Glomerular visceral epithelial cell (primary cell): ENCODE measurements around the gene KCMF1.
"Not testable (repeated sequence)": the region's sequence is repeated elsewhere in the genome, so short reads cannot be mapped to it uniquely, and the experiment has no call there.

Experiments used
- DNase-seq: peaks from one replicate; pipeline ENCODE4 v3.0.0-alpha.2; 2016; ENCODE audit errors: extremely low spot score

KCMF1 gene

GRCh38 chr2:84970868-84971509, at the start of gene KCMF1:
TSS of gene KCMF1 (plus strand) at chr2:84971161. CDS start at chr2:84971452, 291 bp downstream.
- peak; percentile 87 for DNase-seq

DNA sequence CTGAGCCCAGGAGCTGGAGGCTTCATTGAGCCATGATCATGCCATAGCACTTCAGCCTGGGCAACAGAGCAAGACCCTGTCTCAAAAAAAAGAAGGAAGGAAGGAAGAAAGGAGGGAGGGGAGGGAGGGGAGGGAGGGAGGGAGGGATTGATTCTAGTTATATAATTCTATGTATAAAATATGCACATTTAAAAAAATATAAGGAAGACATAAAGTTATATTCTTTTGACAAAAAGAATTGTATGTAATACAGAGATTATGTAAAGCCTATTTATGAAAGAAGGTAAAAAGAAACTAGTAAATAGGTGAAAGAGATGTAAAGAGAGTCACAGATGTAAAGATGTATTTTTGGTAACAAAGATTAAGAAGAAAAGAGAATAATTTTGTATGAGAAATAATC, 48.0 kb upstream of the KCMF1 start:
- DNase-seq, result no peak

DNA sequence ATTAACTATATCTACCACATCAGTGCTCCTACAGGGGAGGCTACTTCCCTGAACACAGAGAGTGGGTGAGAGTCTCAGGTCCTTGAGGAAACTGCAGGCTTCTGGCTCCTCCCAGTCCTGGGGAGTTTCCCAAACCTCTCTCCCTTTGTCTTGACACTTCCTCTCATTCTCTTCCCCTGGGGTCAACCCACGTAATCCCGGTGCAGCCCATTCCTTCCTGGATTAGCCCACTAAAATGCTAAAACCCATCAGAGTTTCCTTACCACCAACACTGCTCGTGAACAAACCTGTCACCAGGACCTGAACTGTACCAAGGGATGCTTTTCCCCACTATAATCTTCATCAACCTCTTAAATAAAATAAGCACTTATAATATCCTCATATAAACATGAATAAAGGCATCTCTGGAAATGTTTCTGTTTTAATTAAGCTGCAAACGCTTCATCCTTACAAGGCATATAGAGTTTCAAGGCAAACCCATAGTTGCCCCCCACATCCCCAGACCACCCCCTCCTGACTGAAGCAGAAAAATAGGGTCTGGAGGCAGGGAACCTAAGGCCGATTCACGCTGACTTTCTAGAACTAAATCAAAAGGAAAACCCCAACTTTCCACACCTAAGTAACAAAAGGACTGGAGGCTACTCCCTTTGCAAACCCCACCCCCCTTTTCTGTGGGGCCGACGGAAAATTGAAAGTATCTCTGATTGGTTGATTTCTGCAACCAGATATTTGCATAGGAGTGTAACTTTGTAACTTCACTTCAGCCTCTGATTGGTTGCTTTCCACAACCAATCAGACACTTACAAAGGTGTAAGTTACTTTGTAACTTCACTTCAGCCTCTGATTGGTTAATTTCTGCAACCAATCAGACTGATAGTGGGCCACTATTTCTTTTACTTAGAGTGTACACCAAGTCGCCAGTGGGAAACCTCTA, 46.5 kb upstream of the KCMF1 start:
- DNase-seq, result peak; percentile 35

DNA sequence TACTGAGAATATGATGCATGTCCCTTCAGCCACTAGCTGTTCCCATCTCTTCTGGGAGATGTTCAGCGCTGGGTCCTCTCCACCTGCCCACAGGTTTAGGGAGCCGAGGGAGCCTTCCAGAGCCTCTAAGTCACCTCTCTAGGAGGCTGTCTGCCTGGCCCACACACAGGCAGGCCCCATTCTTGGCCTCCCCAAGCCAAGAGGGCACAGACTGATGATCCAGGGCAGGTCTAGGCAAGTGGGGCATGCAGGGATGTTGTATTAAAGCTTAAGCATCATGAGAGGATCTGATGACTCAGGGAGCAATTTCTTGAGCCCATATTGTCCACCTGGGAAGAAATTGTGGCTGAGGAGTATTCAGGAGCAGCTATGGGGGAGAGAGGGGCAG, 45.6 kb upstream of the KCMF1 start:
- no peak for DNase-seq

- DNase-seq, result peak; percentile 93
Measured at GRCh38 chr2:84925724-84926376, 45.1 kb upstream of the KCMF1 start.

DNA sequence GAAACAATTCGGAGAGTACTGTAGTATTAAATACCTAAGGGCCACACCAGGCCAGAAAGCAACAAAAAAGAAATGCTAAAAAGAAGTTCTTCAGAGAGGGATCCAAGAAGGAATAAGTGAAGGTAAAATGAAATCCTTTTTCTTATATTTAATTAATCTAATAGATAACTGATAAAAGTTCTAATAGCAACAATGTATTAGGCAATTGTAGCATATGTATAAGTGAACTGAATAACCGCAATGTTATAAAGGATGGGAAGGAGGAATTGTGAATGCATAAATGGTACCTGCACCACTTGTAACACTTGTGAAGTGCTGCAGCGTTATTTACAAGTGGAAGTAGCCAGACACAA, 43.7 kb upstream of the KCMF1 start:
- no peak for DNase-seq

DNA sequence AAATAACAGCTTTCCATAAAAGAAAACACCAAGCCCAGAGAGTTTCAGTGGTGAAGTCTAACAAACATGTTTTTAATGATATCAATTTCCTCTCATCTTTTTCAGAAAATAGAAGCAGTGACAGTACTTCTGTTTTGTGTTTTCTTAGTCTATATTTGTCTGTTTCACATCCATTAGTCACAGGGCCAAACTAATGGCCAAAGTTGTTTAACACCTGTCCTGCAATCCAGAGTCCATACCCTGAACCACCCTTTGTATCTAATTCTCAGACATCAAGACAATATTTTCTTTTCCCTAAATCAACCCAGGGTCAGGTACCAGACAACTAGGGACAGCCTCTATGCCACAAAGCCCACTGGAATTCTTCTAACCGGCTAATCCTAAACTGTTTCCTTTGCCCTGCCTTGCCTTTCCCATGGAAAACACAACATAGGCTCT, 39.6 kb upstream of the KCMF1 start:
- DNase-seq, result no peak

- peak; percentile 33 for DNase-seq
Measured at GRCh38 chr2:84938194-84938879, 32.6 kb upstream of the KCMF1 start.

DNA sequence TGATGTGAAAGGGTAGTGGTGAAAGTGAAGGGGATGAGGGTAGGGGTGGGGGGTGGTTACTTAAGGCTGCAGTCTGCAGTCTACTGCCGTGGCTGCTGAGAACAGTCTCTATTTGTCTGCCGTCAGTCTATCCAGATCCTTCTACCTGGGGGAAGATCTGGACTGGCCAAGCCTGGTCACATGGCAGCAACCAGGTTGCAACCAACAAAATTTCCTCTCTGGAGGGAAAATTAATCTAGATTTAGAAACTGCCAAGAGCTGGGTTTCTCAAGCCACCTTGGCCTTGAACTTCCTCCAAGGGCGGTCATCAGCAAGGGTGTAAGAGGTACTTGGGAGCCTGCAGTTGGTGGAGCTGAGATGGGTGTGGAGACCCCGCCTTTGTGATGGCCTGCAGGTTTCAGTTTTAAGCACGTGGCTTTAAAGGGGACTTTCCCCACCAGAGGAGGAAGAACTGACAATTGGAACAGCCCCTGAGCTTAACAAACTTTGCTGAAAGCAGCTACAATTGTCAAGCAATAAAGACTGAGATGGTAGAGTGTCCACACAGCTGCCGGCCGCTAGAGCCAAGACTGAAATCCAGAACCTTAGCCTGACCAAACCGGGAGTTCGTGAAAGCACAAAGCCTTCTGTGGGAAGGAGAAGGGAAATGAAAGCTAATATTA, 31.4 kb upstream of the KCMF1 start:
- DNase-seq, result no peak

DNA sequence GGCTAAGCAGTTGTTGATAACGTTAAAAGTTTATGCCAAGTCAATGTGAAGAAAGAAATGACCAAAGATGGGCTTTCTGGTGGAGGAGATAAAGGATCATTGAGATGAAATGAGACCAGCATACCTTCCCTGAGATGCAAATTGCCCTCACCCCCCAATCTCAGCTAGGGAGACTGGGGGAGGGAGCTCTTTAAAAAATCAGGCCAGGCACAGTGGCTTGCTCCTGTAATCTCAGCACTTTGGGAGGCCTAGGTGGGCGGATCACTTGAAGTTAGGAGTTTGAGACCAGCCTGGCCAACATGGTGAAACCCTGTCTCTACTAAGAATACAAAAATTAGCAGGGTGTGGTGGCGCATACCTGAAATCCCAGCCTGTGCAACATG, 30.9 kb upstream of the KCMF1 start:
- no peak for DNase-seq

DNA sequence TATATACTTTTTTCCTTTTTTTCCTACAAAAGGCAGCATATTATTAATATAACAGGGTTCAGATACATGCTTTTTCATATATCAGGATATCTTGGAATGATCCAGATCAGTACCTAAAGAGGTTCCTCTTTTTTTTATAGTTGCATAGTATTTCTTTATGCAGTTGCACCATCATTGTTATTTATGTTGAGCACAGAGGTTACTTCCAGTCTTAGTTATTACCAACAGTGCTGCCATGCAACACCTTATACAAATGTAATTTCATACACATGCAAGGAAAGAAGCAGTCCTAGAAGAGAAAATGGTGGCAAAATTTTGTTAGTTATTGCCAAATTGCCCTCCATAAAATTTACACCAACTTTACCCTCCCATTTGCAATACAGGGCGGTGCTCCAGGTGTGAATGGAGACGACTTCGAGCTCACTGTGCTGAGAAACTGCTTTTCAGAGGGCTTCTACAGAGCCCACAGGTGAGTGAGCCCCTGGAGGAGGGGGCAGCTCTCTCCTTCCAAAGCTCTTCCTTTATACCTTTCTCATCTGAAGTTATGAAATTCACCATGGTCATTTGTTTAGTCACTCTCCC, 30.0 kb upstream of the KCMF1 start:
- no peak for DNase-seq

DNA sequence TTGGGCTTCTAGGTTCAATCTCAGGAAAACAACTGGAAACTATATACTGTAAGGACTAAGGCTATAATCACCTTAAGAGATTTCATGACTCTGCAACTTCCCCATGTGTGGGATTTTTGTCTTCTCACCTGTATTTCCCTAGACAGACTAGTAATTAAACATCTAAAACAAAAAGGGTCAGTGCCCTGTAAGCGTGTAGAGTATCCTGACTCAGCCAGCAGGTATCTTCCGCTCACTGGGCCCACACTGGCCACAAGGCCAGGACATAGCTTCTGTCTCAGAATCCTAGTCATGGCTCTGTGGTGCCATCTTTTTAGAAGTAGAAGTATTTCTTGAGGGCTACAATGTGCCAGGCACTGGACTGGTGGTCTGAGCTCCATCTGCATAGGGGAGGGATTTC, 28.8 kb upstream of the KCMF1 start:
- DNase-seq, result no peak

DNA sequence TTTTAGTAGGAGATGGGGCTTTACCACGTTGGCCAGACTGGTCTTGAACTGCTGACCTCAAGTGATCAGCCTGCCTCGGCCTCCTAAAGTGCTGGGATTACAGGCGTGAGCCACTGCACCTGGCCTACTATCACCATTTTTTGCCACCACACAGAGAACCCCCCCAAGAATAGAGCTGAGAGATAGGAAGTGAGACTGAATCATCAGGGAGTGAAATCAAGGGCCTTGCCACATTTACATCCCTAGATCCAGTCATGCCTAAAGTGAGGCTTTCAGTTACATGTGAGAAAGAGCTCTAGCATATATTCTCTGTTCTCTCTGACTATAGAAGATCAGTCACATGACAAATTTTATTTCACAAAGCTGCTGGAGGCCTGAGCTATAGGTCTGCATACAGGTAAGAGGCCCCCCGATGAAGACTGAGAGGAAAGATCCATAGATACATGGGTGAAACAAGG, 28.0 kb upstream of the KCMF1 start:
- peak; percentile 47 for DNase-seq

DNA sequence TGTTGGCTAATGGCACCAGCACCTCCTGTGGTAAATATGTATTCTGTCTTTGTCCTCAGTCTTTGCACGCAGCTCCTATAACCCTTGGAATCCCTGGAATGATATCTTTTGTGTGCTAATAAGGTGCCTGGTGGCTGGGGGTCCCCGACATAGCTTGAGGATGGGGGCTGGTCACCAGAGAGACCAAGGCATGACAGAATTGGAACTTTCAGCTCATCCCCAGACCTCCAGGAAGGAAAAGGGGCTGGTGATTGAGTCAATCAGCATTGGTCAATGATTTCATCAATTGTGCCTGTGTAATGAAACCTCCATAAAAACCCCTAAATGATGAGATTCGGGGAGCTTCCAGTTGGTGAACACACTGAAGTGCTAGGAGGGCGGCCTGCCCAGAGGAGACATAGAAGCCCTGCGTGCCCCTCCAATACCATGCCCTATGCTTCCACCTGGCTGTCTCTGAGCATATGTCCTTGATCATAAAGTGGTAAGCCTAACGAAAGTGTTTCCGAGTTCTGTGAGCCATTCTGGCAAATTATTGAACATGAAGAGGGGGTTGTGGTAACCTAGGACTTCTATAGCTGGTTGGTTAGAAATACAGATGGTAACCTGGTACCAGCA, 26.6 kb upstream of the KCMF1 start:
- DNase-seq, result no peak

DNA sequence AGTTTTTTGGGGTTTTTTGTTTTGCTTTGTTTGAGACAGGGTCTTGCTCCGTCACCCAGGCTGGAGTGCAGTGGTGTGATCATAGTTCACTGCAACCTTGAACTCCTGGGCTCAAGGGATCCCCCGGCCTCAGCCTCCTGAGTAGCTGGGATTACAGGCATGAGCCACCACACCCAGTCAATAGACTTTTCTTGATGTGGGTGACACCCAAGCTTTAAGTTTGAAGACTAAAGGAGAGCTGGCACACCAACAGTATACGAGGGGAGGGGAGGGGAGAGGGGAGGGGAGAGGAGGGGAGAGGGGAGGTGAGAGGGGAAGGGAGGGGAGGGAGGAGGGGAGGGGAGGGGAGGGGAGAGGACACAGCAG, 25.1 kb upstream of the KCMF1 start:
- DNase-seq, result not testable (repeated sequence)

GRCh38 chr2:84946204-84947009, 24.6 kb upstream of the KCMF1 start:
- DNase-seq, result peak; percentile 89

DNA sequence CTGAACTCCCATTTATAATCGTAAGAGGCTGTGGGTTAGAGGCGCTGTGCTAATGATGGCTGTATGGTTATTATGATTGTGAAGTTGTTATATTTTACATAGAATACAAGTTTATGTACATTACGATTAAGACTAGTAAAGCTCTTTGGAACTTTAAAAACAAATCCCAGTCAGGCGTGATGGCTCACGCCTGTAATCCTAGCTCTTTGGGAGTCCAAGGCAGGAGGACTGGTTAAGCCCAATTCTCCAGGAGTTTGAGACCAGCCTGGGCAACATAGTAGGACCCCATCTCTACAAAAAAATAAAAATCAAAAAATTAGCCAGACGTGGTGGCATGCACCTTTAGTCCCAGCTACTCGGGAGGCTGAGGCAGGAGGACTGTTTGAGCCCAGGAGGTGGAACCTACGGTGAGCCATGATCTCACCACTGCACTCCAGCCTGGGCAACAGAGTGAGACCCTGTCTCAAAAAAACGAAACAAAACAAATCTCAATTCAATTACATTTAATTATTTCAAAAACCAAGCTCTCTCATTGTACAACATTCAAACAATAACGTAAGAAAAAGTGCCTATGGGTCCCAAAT, 23.9 kb upstream of the KCMF1 start:
- DNase-seq, result no peak

- no peak for DNase-seq
Measured at GRCh38 chr2:84953535-84953934, 17.4 kb upstream of the KCMF1 start.

- no peak for DNase-seq
Measured at GRCh38 chr2:84954329-84954728, 16.6 kb upstream of the KCMF1 start.
